ENCODE data around the gene SLC35F1.

The SLC35F1 gene

DNA sequence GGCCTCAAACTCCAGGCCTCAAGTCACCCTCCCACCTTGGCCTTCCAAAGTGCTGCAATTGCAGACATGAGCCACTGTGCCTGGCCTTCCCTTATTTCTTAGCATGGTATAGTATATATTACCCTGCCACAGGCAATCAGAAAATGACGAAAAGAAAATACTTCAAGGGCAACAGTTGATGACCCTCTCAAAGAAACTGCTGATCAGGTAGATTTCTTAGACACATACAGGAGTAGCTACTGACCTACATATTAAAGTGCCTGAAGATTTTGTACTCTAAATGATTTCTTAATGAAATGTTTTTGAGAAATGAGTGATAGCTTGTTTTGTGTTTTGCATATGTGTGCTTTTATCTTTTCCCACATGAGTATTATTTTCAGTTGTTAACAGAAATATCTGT, 4.6 kb downstream of the SLC35F1 start:
- POLR2A ChIA-PET, result no interaction called here
- TF ChIP-seq, protein P1, sequence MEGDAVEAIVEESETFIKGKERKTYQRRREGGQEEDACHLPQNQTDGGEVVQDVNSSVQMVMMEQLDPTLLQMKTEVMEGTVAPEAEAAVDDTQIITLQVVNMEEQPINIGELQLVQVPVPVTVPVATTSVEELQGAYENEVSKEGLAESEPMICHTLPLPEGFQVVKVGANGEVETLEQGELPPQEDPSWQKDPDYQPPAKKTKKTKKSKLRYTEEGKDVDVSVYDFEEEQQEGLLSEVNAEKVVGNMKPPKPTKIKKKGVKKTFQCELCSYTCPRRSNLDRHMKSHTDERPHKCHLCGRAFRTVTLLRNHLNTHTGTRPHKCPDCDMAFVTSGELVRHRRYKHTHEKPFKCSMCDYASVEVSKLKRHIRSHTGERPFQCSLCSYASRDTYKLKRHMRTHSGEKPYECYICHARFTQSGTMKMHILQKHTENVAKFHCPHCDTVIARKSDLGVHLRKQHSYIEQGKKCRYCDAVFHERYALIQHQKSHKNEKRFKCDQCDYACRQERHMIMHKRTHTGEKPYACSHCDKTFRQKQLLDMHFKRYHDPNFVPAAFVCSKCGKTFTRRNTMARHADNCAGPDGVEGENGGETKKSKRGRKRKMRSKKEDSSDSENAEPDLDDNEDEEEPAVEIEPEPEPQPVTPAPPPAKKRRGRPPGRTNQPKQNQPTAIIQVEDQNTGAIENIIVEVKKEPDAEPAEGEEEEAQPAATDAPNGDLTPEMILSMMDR (IDR thresholded peaks at IDR 0.05; ENCODE audit: insufficient read depth, low read length, missing control alignments), result no peak
- no peak overlapping the region for H3K4me3 ChIP-seq (ENCODE audit: low read depth, low read length)
- CTCF ChIA-PET, result no interaction called here
- DNase-seq (ENCODE audit: low read depth, low spot score), result no peak

- DNase-seq (ENCODE audit: low read depth, low spot score), result no peak
- TF ChIP-seq, protein P1 (IDR thresholded peaks at IDR 0.05; ENCODE audit: insufficient read depth, low read length, missing control alignments), result no peak
- no peak overlapping the region for H3K4me3 ChIP-seq (ENCODE audit: low read depth, low read length)
- CTCF ChIA-PET, result interaction anchor here (0.6 kb wide), 1 partner anchor 224 kb away, joined by 3 read pairs; no protein-coding TSS in a partner anchor
- POLR2A ChIA-PET, result no interaction called here
These were observed 8.8 kb downstream of the SLC35F1 start for GRCh38 chr6:117915846-117916245.

DNA sequence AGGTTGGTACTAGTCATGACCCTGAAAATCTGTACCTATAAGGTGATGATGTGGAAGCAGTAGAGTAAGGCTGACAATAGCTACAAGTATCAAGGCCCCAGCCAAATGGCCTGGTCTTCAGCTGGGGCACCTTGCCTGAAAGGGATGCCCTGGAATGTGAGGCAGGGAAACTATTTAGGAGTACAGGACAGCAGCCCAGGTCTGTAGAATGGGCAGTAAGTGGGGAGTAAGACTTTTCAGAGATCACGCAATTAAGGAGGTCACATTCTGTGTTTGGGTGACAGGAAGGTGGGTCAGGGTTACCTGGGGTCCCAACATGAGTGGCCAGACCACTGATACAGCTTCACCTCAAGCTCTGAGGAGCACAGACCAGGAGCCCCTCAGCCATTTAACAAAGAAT, 9.4 kb downstream of the SLC35F1 start:
- TF ChIP-seq, protein P1 (IDR thresholded peaks at IDR 0.05; ENCODE audit: insufficient read depth, low read length, missing control alignments), result no peak
- DNase-seq (ENCODE audit: low read depth, low spot score), result no peak
- ChIA-PET CTCF (interaction anchor here (0.6 kb wide), 1 partner anchor 225 kb away, joined by 3 read pairs; no protein-coding TSS in a partner anchor), POLR2A (no interaction called here)
- H3K4me3 ChIP-seq (ENCODE audit: low read depth, low read length), result no peak overlapping the region

GRCh38 chr6:117917176-117917575, 10.1 kb downstream of the SLC35F1 start:
- TF ChIP-seq, protein P1 (IDR thresholded peaks at IDR 0.05; ENCODE audit: insufficient read depth, low read length, missing control alignments), result no peak
- CTCF ChIA-PET, result no interaction called here
- POLR2A ChIA-PET, result no interaction called here

DNA sequence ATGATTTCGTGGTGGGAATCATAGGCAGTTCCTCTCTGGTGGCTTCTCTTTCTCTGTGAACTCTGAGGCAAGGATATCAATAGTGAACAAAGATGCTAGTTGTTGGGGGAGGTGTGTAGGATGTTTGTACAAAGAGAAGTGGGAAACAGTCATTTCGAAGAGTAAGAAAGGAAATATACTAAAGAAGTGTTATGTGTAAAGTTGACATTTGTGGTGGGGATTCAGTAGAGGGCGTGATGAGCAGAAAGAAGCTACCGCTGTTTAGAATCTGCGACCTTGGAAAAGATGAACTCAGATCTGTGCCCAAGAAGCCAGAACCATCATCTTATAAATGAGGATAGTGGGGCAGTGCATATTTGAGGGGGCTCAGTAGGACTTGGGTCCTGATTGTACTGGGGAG, 11.4 kb downstream of the SLC35F1 start:
- no peak for DNase-seq (ENCODE audit: low read depth, low spot score)
- ChIA-PET CTCF (no interaction called here), POLR2A (no interaction called here)
- TF ChIP-seq, protein P1 (IDR thresholded peaks at IDR 0.05; ENCODE audit: insufficient read depth, low read length, missing control alignments), result no peak
- no peak overlapping the region for H3K4me3 ChIP-seq (ENCODE audit: low read depth, low read length)

More at GRCh38 chr6:117917176-117917575, 10.1 kb downstream of the SLC35F1 start:
- DNase-seq (ENCODE audit: low read depth, low spot score), result no peak
- H3K4me3 ChIP-seq (ENCODE audit: low read depth, low read length), result no peak overlapping the region

GRCh38 chr6:117919275-117919674, 12.2 kb downstream of the SLC35F1 start:
- ChIA-PET POLR2A (no interaction called here), CTCF (no interaction called here)
- DNase-seq (ENCODE audit: low read depth, low spot score), result no peak
- H3K4me3 ChIP-seq (ENCODE audit: low read depth, low read length), result no peak overlapping the region
- TF ChIP-seq, protein P1 (IDR thresholded peaks at IDR 0.05; ENCODE audit: insufficient read depth, low read length, missing control alignments), result no peak
